Adrenal gland (tissue), 12 donors: ENCODE data around the gene SETBP1. TPM values are rescaled to one million over a fixed set of nuclear protein-coding genes. Genes with fewer than 3 reads are reported as not detected.
A peak's percentile ranks its signal among the peaks of the same experiment; 100 is the strongest.

Experiments used
- DNase-seq, 7 donors: peaks; one replicate each; pipeline ENCODE4 v3.0.0-alpha.2; 2019 to 2020
- H3K27ac ChIP-seq, 5 donors: fragments of 200-600 bp; sonication (generic) in 4 of 5; 1 replicate in 3 of 5; 2 replicates in 2 of 5; pipeline versions ENCODE4 v1.5.1 to v1.8.0; 2016 to 2020; ENCODE audit warnings: mild to moderate bottlenecking in 1 of 5
- H3K27me3 ChIP-seq: fragments of 200-600 bp; 2 replicates; pipeline ENCODE4 v1.8.0; 2021
- H3K36me3 ChIP-seq, 2 donors: fragments of 200-600 bp; replicated peaks in 1 of 2; 1 replicate in 1 of 2; 2 replicates in 1 of 2; pipeline versions ENCODE4 v1.5.1 to v1.8.0; 2018 to 2022
- H3K4me1 ChIP-seq, 2 donors: fragments of 200-600 bp; replicated peaks in 1 of 2; 1 replicate in 1 of 2; 2 replicates in 1 of 2; pipeline versions ENCODE4 v1.5.1 to v1.8.0; 2018 to 2021
- H3K4me3 ChIP-seq, 4 donors: fragments of 200-600 bp; sonication (generic) in 3 of 4; one replicate each; pipeline ENCODE4 v1.5.1; 2016 to 2018
- H3K9me3 ChIP-seq, 3 donors: fragments of 200-600 bp; sonication (generic) in 1 of 3; replicated peaks in 1 of 3; 1 replicate in 2 of 3; 2 replicates in 1 of 3; pipeline versions ENCODE4 v1.5.1 to v1.8.0; 2016 to 2021
- CTCF ChIP-seq, 6 experiments: fragments of 450-650 bp in 4 of 6; fragments of 200-600 bp in 2 of 6; sonication (generic) in 1 of 6; IDR thresholded peaks; 1 replicate in 5 of 6; 2 replicates in 1 of 6; pipeline versions ENCODE4 v1.5.1 to v1.8.0; 2016 to 2021; ENCODE audit warnings: antibody characterized with exemption in 6 of 6, mild to moderate bottlenecking in 2 of 6, moderate library complexity in 1 of 6
- POLR2A ChIP-seq, 2 donors: fragments of 450-650 bp; IDR thresholded peaks; one replicate each; pipeline ENCODE4 v1.6.1; 2017; ENCODE audit warnings: antibody characterized with exemption in 2 of 2, mild to moderate bottlenecking in 2 of 2, moderate library complexity in 1 of 2
- WGBS, 4 donors: extraction: QIAGEN DNeasy Blood & Tissue Kit in 2 of 4; methylation state at CpG; one replicate each; pipeline versions ENCODE4 v1.1.5 to v1.1.7; 2013 to 2017; 5-methylcytosine and 5-hydroxymethylcytosine counted together
- intact Hi-C, 2 donors: fragments of 100-400 bp; cut with DNase I; formaldehyde crosslinking; loops; one replicate each; pipeline versions ENCODE4 v1.14.1 to v1.15.0; 2022 to 2023
- polyA plus RNA-seq, 3 donors: library from polyadenylated mRNA; stranded (reverse); fragments of 200-250 nt in 2 of 3; fragments of 350-450 nt in 1 of 3; fragmentation: Illumina TruSeq in 1 of 3; extraction: RNeasy Lipid Tissue Mini Kit (QIAGEN cat#74804) in 1 of 3; gene quantifications; one replicate each; pipeline ENCODE4 v1.2.3, GENCODE V29; 2013 to 2014
- total RNA-seq, 9 donors: library from RNA; depleted of rRNA in 4 of 9; stranded (reverse); fragments of >200 nt in 4 of 9; fragments of 120-200 nt in 1 of 9; fragmentation: NEBNext Ultra II Directional in 1 of 9; extraction: Animal tissue kit (Norgen Biotek cat#: 25700) in 1 of 9; gene quantifications; one replicate each; pipeline versions ENCODE4 v1.1.0 to v1.2.4, GENCODE V29; 2013 to 2023
- donor health status: healthy with polysubstance abuse.
- donor health status: Bipolar disorder and iron deficiency.
- donor health status: DM: yes; HTN: yes; CAD: no.
- donor health status: DM: no; HTN: no; CAD: no.
- donor health status: DM: no; HTN: no; CAD: no.
- donor health status: DM: yes; HTN: yes; CAD: no.

SETBP1 gene
- total and polyA plus RNA-seq, 12 donors: 1.2 to 18.0 (median 9.4) TPM

DNA sequence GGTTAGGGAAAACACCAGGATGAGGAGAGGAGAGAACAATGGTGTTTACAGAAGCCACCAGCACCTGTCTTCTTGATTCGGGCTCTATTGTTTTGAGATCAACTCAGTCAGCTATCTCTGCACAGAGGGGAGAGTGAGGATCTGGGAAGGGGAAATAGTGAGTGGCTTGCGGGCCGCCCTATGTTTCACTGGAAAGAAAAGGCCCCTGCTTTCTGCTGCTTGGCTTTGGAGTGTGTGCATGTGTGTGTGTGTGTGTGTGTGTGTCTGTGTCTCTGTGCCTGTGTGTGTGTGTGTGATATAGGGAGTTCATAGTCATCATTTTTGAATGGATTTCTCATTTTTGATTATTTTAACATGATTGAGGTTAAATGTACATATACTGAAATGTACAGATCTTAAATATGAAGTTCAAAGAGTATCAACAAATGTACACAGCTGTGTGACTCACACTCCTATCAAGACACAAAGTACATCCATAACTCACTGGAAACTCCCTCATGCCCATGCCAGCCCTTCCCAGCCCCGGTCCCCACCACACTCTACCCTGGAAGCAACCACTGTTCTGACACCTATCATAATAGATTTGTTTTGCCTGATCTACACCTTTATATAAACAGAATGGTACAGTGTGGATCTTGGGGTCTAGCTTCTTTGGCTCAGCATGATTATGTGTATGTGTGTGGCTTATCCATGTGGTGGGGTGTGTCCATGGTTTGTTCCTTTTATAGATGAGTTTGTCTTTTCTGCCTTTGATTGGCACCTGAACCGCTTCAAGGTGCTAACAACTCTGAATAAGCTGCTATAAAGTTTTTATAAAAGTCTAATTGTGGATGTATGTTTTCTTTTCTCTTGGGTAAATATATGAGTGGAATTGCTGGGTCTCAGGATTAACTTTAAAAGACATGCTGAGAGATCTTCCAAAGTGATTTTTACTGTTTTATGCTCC, 258.3 kb downstream of the SETBP1 start:
- WGBS, 4 donors: 60 to 78% (median 74%) methylated on average over 5 of the region's 5 CpGs
- no peaks in the 10 kb centered on the region for H3K27me3 ChIP-seq

DNA sequence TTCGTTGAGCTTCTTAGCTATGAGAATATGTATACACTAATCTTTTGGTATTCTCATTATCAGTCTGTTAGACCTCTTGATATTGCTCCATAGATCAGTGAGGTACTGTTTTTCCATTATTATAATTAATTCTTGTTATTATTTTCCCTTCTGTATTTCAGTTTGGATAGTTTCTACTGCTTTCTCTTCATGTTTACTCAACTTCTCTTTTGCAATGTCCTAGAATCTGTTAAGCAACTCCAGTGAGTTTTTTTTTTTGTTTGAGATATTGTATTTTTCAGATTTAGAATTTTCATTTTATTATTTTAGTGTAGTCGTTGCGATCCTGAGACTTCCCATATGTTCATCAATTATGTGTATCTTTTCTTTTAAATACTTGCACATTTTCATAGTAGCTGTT, 260.8 kb downstream of the SETBP1 start:
- no peak overlapping the region for H3K27ac ChIP-seq
- no peaks in the 10 kb centered on the region for H3K9me3 ChIP-seq
- TF ChIP-seq CTCF (IDR thresholded peaks at IDR 0.05) (no peak), POLR2A (IDR thresholded peaks at IDR 0.05) (no peak)
- no peak overlapping the region for H3K4me3 ChIP-seq
- peaks cover 0 to 4% of the 10 kb centered on the region in 2 donors for H3K4me1 ChIP-seq
- intact Hi-C loops: no loop called here
- H3K27me3 ChIP-seq: no peaks in the 10 kb centered on the region
- no peak for DNase-seq
- WGBS, 4 donors: 76 to 84% (median 79%) methylated on average over 3 of the region's 3 CpGs
- H3K36me3 ChIP-seq: no peaks in the 10 kb centered on the region

More for the DNA sequence above, 258.3 kb downstream of the SETBP1 start:
- Histone ChIP-seq H3K4me3 (no peak overlapping the region), H3K27ac (no peak overlapping the region), H3K4me1 (peaks cover 0 to 4% of the 10 kb centered on the region in 2 donors), H3K9me3 (no peaks in the 10 kb centered on the region), H3K36me3 (no peaks in the 10 kb centered on the region)
- TF ChIP-seq CTCF (IDR thresholded peaks at IDR 0.05) (no peak), POLR2A (IDR thresholded peaks at IDR 0.05) (no peak)
- DNase-seq: no peak
- intact Hi-C loops: no loop called here

- H3K36me3 ChIP-seq: no peaks in the 10 kb centered on the region
- WGBS, 4 donors: 63 to 79% (median 76%) methylated on average over 2 of the region's 2 CpGs
- H3K4me3 ChIP-seq: no peak overlapping the region
- intact Hi-C loops: no loop called here
- no peak for DNase-seq
- no peak overlapping the region for H3K27ac ChIP-seq
- no peak for TF ChIP-seq CTCF (IDR thresholded peaks at IDR 0.05)
- no peaks in the 10 kb centered on the region for H3K9me3 ChIP-seq
- H3K4me1 ChIP-seq: peaks cover 0 to 4% of the 10 kb centered on the region in 2 donors
- H3K27me3 ChIP-seq: no peaks in the 10 kb centered on the region
Measured at GRCh38 chr18:44942073-44942472, 261.4 kb downstream of the SETBP1 start.

GRCh38 chr18:44943311-44943881, 262.7 kb downstream of the SETBP1 start:
- no peak for TF ChIP-seq POLR2A (IDR thresholded peaks at IDR 0.05)
- TF ChIP-seq CTCF (IDR thresholded peaks at IDR 0.05): no peak
- peak in 1 of 7 donors; percentile 20 for DNase-seq

More at GRCh38 chr18:44943311-44943881, 262.7 kb downstream of the SETBP1 start:
- H3K27me3 ChIP-seq: no peaks in the 10 kb centered on the region
- H3K4me3 ChIP-seq: no peak overlapping the region
- peaks cover 0 to 4% of the 10 kb centered on the region in 2 donors for H3K4me1 ChIP-seq
- WGBS, 4 donors: 52 to 69% (median 55%) methylated on average over 2 of the region's 2 CpGs
- intact Hi-C loops: no loop called here
- H3K9me3 ChIP-seq: no peaks in the 10 kb centered on the region
- H3K27ac ChIP-seq: peak overlapping the region in 1 of 5 donors; percentile 54
- no peaks in the 10 kb centered on the region for H3K36me3 ChIP-seq
